Mesodermal cell (in vitro differentiated cells): Measurements from ENCODE around the gene NCAN.

Source experiments
- H3K27ac ChIP-seq: 2 replicates; pipeline ENCODE4 v1.7.0; 2013; ENCODE audit warnings: mild to moderate bottlenecking, low read depth, low read length, moderate library complexity; ENCODE audit not compliant: severe bottlenecking
- H3K36me3 ChIP-seq: 2 replicates; pipeline ENCODE4 v1.7.1; 2013; ENCODE audit warnings: mild to moderate bottlenecking, low read length, moderate library complexity; ENCODE audit not compliant: control insufficient read depth, insufficient read depth
- H3K4me1 ChIP-seq: one replicate; pipeline ENCODE4 v1.7.1; 2013; ENCODE audit warnings: mild to moderate bottlenecking, low read length; ENCODE audit not compliant: insufficient read depth, control insufficient read depth, poor library complexity, severe bottlenecking
- H3K4me3 ChIP-seq: 2 replicates; pipeline ENCODE4 v1.7.0; 2013; ENCODE audit warnings: low read length, control low read depth, mild to moderate bottlenecking; ENCODE audit not compliant: insufficient read depth, poor library complexity, severe bottlenecking; ENCODE audit errors: extremely low read depth
- H3K9me3 ChIP-seq: 2 replicates; pipeline ENCODE4 v1.7.1; 2013; ENCODE audit warnings: mild to moderate bottlenecking, low read length, moderate library complexity; ENCODE audit not compliant: control insufficient read depth
- WGBS, 2 experiments: methylation state at CpG; one replicate each; pipeline ENCODE4 v1.1.5; 2013; ENCODE audit warnings: missing lambda C conversion rate in 2 of 2; ENCODE audit not compliant: insufficient coverage in 2 of 2; 5-methylcytosine and 5-hydroxymethylcytosine counted together

The NCAN gene

GRCh38 chr19:19296953-19297689 lies 85.4 kb downstream of the NCAN start:
- Histone ChIP-seq H3K36me3 (peaks cover 84% of the 10 kb centered on the region), H3K27ac (no peak overlapping the region), H3K4me1 (no peaks in the 10 kb centered on the region), H3K4me3 (no peak overlapping the region), H3K9me3 (no peaks in the 10 kb centered on the region)
- WGBS, 2 experiments: 96 to 99% methylated on average over 13 to 18 of the region's 19 CpGs

GRCh38 chr19:19297759-19298158 lies 86.0 kb downstream of the NCAN start:
- Histone ChIP-seq H3K4me1 (no peaks in the 10 kb centered on the region), H3K4me3 (no peak overlapping the region), H3K36me3 (peaks cover 82% of the 10 kb centered on the region), H3K9me3 (no peaks in the 10 kb centered on the region), H3K27ac (no peak overlapping the region)
- 92 to 98% methylated on average over 9 of the region's 9 CpGs for WGBS, 2 experiments

GRCh38 chr19:19300613-19301012 lies 88.9 kb downstream of the NCAN start:
- H3K36me3 ChIP-seq: peaks cover 77% of the 10 kb centered on the region
- no peak overlapping the region for H3K27ac ChIP-seq
- WGBS, 2 experiments: 91 to 98% methylated on average over 8 to 9 of the region's 12 CpGs
- H3K4me1 ChIP-seq: no peaks in the 10 kb centered on the region
- no peaks in the 10 kb centered on the region for H3K9me3 ChIP-seq
- H3K4me3 ChIP-seq: no peak overlapping the region
